K562 (cell line): ENCODE measurements around the gene ANKRD10. TPM values are rescaled to one million over a fixed set of nuclear protein-coding genes. Genes with fewer than 3 reads are reported as not detected.
A peak's percentile ranks its signal among the peaks of the same experiment; 100 is the strongest.

Source experiments
- ATAC-seq: fragments of 200-7000 bp; cut with Tn5 transposase; 3 replicates; pipeline ENCODE4 v1.9.1; 2020; ENCODE audit warnings: moderate library complexity
- BruUV-seq: library from RNA; stranded (reverse); fragments of 400-500 nt; replicated peaks from 2 replicates; lab custom pipeline; 2021; lab: Mats Ljungman, UMichigan
- CTCF ChIA-PET: fragments of 300-600 bp; formaldehyde crosslinking; extraction: SDS; loops from one replicate; lab custom pipeline; 2021; ENCODE audit warnings: low intra/inter-chr PET ratio; lab: Yijun Ruan, JAX
- POLR2A ChIA-PET: fragments of 300-600, 350-650 bp; sonication (Branson Sonifier 250); formaldehyde crosslinking; extraction: SDS; loops from one replicate; lab custom pipeline; 2021; ENCODE audit warnings: antibody characterized with exemption, inconsistent platforms; lab: Yijun Ruan, JAX
- DNase-seq, 4 experiments: peaks; one replicate each; pipeline versions ENCODE4 v3.0.0 to v3.0.0-alpha.2; 2011 to 2018; ENCODE audit warnings: low spot score in 3 of 4, mixed read lengths in 3 of 4; ENCODE audit errors: extremely low read depth in 1 of 4
- FAIRE-seq: peaks from 2 replicates; lab custom pipeline; 2011; peaks lifted over from hg19 to GRCh38; lab: Jason Lieb, UNC
- H2AFZ ChIP-seq: 2 replicates; pipeline ENCODE4 v1.6.0; 2011; ENCODE audit warnings: low read depth, low read length, control low read depth, inconsistent platforms
- H3K27ac ChIP-seq: fragments of 200-600 bp; 3 replicates; pipeline ENCODE4 v1.8.0; 2011; ENCODE audit warnings: low read depth, mild to moderate bottlenecking, control low read depth, inconsistent platforms, low read length, moderate library complexity, mixed read lengths; ENCODE audit errors: extremely low read depth
- H3K27me3 ChIP-seq, 2 experiments: fragments of 300-600 bp in 1 of 2; 2 replicates in 1 of 2; 3 replicates in 1 of 2; pipeline versions ENCODE4 v1.6.0 to v1.8.0; 2011; ENCODE audit warnings: inconsistent platforms in 2 of 2, low read length in 2 of 2, mild to moderate bottlenecking in 1 of 2, mixed read lengths in 1 of 2, moderate library complexity in 1 of 2; ENCODE audit not compliant: control insufficient read depth in 2 of 2, insufficient read depth in 2 of 2
- H3K36me3 ChIP-seq: fragments of 300-600 bp; 3 replicates; pipeline ENCODE4 v1.8.0; 2011; ENCODE audit warnings: mild to moderate bottlenecking, low read length, inconsistent platforms; ENCODE audit not compliant: control insufficient read depth, insufficient read depth
- H3K4me1 ChIP-seq, 2 experiments: fragments of 200-600 bp in 1 of 2; replicated peaks in 1 of 2; 2 replicates in 1 of 2; 3 replicates in 1 of 2; pipeline versions ENCODE4 v1.5.1 to v1.8.0; 2011; ENCODE audit warnings: inconsistent platforms in 2 of 2, low read length in 2 of 2, mild to moderate bottlenecking in 1 of 2, mixed read lengths in 1 of 2, moderate library complexity in 1 of 2; ENCODE audit not compliant: control insufficient read depth in 2 of 2, insufficient read depth in 2 of 2
- H3K4me2 ChIP-seq: 2 replicates; pipeline ENCODE4 v1.6.1; 2011; ENCODE audit warnings: low read length, control low read depth, inconsistent platforms, mixed read lengths; ENCODE audit not compliant: insufficient read depth
- H3K4me3 ChIP-seq: fragments of 200-600 bp; sonication (generic), shearing (Covaris generic); 2 replicates; pipeline ENCODE4 v1.5.1; 2016; ENCODE audit warnings: control low read depth, inconsistent platforms
- H3K79me2 ChIP-seq: fragments of 200-600 bp; 3 replicates; pipeline ENCODE4 v1.8.0; 2011; ENCODE audit warnings: low read length, inconsistent platforms; ENCODE audit not compliant: control insufficient read depth, insufficient read depth
- H3K9ac ChIP-seq, 2 experiments: 2 replicates each; pipeline versions ENCODE4 v1.6.0 to v1.6.1; 2011; ENCODE audit warnings: low read depth in 2 of 2, low read length in 2 of 2, control low read depth in 1 of 2, inconsistent platforms in 1 of 2, mild to moderate bottlenecking in 1 of 2, mixed read lengths in 1 of 2; ENCODE audit not compliant: insufficient read depth in 1 of 2
- H3K9me1 ChIP-seq: one replicate; pipeline ENCODE4 v1.6.0; 2011; ENCODE audit warnings: inconsistent platforms, mild to moderate bottlenecking, low read length, moderate library complexity; ENCODE audit not compliant: control insufficient read depth, insufficient read depth
- H3K9me3 ChIP-seq: replicated peaks from 2 replicates; pipeline ENCODE4 v1.5.1; 2011; ENCODE audit warnings: low read depth, low read length, inconsistent platforms; ENCODE audit not compliant: control insufficient read depth, insufficient read depth
- H4K20me1 ChIP-seq: replicated peaks from 2 replicates; pipeline ENCODE4 v1.6.1; 2011; ENCODE audit warnings: low read length, inconsistent platforms, mixed read lengths; ENCODE audit not compliant: control insufficient read depth, insufficient read depth
- FOXK2 ChIP-seq, 2 experiments: fragments of 450-650 bp; IDR thresholded peaks in 1 of 2; conservative IDR thresholded peaks in 1 of 2; 2 replicates each; pipeline ENCODE4 v1.6.1; 2016; ENCODE audit warnings: low read depth in 2 of 2, mild to moderate bottlenecking in 1 of 2
- GTF2A2 ChIP-seq: IDR thresholded peaks from 2 replicates; pipeline ENCODE4 v1.6.1; 2016; ENCODE audit warnings: mild to moderate bottlenecking, missing genetic modification characterization, missing compliant biosample characterization
- MYNN ChIP-seq, 2 experiments: sonication (generic); formaldehyde crosslinking in 1 of 2; IDR thresholded peaks; 2 replicates each; pipeline versions ENCODE4 v1.5.0 to v1.6.1; 2016 to 2020; ENCODE audit warnings: antibody characterized with exemption in 1 of 2, missing genetic modification reagents in 1 of 2
- POLR2A ChIP-seq: fragments of 450-650 bp; conservative IDR thresholded peaks from 2 replicates; pipeline ENCODE4 v1.6.1; 2016
- RBFOX2 ChIP-seq: fragments of 200-400 bp; formaldehyde crosslinking; IDR thresholded peaks from 2 replicates; pipeline ENCODE4 v1.6.1; 2017; ENCODE audit warnings: low read depth, mild to moderate bottlenecking, low read length, moderate library complexity
- RBM25 ChIP-seq: fragments of 200-400 bp; formaldehyde crosslinking; IDR thresholded peaks from 2 replicates; pipeline ENCODE4 v1.6.1; 2018; ENCODE audit warnings: low read length, low read depth, moderate library complexity; ENCODE audit not compliant: severe bottlenecking
- TCF7 ChIP-seq: sonication (generic); IDR thresholded peaks from 2 replicates; pipeline ENCODE4 v1.6.1; 2016; ENCODE audit warnings: antibody characterized with exemption, borderline replicate concordance
- THRAP3 ChIP-seq: fragments of 450-650 bp; IDR thresholded peaks from 2 replicates; pipeline ENCODE4 v1.6.1; 2016; ENCODE audit warnings: mild to moderate bottlenecking, inconsistent platforms, borderline replicate concordance
- WGBS: fragments of 100-300 bp; shearing (Covaris generic); methylation state at CpG from one replicate; pipeline ENCODE4 v1.1.6; 2016; ENCODE audit warnings: low coverage, mixed read lengths; ENCODE audit not compliant: insufficient coverage; ENCODE audit errors: missing lambda C conversion rate; 5-methylcytosine and 5-hydroxymethylcytosine counted together
- in situ Hi-C: fragments of 300-500 bp; cut with MboI; formaldehyde crosslinking; loops from 4 replicates; pipeline ENCODE4 v1.15.0; 2018; ENCODE audit warnings: inconsistent platforms, mixed read lengths
- intact Hi-C: fragments of 100-400 bp; cut with micrococcal nuclease; formaldehyde crosslinking; loops from 2 replicates; pipeline ENCODE4 v1.14.2; 2022
- polyA plus RNA-seq, 8 experiments: library from polyadenylated mRNA; depleted of rRNA in 4 of 8; stranded (reverse) in 5 of 8; unstranded in 3 of 8; fragments of >200 nt; fragmentation: Nextera tagmentation in 2 of 8; fragmentation: Illumina TruSeq in 1 of 8; extraction: Ambion mirVana in 2 of 8; extraction: Trizol in 1 of 8; gene quantifications; 2 replicates each; pipeline versions ENCODE4 v1.2.1 to v1.2.3, GENCODE V29; 2011 to 2014; ENCODE audit warnings: inconsistent platforms in 1 of 8, missing spikeins in 1 of 8
- total RNA-seq, 7 experiments: library from RNA; depleted of rRNA in 6 of 7; stranded (reverse); fragments of >200 nt in 6 of 7; fragmentation: Illumina TruSeq in 2 of 7; extraction: Trizol in 2 of 7; gene quantifications; 2 replicates each; pipeline versions ENCODE4 v1.2.1 to v1.2.3, GENCODE V29; 2011 to 2021; ENCODE audit warnings: low replicate concordance in 1 of 7

ANKRD10 gene
- total and polyA plus RNA-seq, 9 of the 15 experiments (the other 6 are each of a cell fraction or from before 2014, with no cell fraction given) = 21.7 to 183 (median 45.0) TPM

DNA sequence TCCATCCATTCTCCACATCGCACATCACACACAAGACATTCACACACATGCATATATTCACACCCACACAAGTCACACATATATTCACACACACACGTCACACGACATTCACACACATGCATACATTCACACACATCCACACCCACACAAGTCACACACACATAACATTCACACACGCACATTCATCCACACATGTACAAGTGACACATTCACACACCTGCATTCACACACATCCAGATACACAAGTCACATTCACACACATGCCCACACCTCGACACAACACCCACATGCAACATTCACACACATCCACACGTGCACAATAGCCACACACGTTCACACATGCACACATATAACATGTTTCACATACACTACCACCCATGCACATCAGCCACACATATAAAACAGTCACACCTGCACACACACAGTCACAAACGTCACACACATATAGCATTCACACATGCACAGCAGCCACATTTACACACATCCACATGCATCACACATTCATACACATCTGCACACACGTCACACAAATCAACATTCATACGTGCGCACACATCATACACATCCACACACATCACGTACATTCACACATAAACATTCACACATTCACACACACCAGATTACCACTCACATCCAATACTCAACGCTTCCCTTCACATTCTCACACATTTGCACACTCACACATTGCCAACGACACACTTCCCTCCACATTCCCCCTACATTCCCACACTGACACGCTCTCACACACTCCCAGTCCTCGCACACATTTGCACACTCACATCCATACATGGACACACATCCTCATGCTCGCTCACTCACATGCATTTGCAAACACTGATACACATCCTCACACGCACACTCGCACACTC lies 41.0 kb downstream of the ANKRD10 start (continued):
- TF ChIP-seq THRAP3 = no peak
- no peak for TF ChIP-seq GTF2A2
- no peak for TF ChIP-seq TCF7
- no peak for TF ChIP-seq RBM25
- TF ChIP-seq FOXK2 (conservative IDR thresholded peaks at IDR 0.05 in 1 of 2, IDR thresholded peaks at IDR 0.05 in 1 of 2; ENCODE audit: low read depth in 2 of 2) = peak in 1 of 2 experiments; percentile 42; a peak in 1 of 4 replicates

DNA sequence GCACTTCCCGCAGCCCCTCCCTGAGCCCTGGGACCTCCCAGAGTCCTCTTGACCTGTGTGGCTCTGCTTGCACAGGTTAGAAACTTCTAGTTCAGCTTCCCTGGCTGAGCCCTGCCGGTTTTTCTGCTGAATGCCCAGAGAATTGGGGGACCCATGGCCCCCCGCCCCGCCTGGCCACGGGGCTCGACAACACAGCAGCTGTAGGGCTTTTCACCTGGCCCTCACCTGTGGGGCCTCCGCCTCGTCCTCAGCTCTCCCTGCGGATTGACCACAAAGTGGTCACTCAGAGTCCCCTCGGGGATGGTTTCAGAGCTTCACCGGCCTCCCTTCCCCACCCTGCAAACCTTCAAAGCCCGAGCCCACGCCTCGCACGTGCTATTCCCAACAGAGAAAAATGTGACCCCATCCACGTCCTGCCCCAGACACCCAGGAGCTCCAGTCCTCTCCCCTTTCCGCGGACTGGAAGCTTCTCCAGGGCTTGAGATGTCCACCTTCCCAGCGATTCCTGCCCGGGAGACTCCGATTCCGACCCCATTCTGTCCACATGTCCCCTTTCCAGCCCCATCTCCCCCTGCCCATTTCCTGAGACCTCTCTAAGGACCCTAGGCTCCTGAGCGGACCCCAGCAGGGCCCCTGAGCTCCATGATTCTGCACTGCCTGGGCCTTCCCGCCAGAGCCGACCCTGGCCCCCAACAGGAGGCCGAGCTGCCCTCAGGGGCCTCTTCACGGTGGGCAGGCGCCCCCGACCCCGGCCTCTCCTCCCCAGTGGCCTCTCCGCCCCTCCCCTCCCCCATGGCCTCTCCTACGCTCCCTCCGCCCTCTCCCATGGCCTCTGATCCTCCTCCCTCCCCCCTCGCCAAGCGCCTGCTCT lies 41.9 kb downstream of the ANKRD10 start:
- BruUV-seq = no TSS peak
- DNase-seq = no peak
- intact Hi-C loops = no loop called here
- Histone ChIP-seq H3K27me3 (no peaks in the 10 kb centered on the region), H3K79me2 (peaks cover 10% of the 10 kb centered on the region; the same call in 2 of the 3 replicates), H4K20me1 (no peaks in the 10 kb centered on the region), H3K4me3 (no peak overlapping the region), H3K4me1 (peaks cover 30 to 36% of the 10 kb centered on the region in 2 experiments; a peak in 4 of 5 replicates), H3K36me3 (no peaks in the 10 kb centered on the region), H2AFZ (no peak overlapping the region)
- WGBS = 74% methylated on average over 10 of the region's 35 CpGs
- TF ChIP-seq POLR2A (no peak), RBFOX2 (0 out of 2 replicates have a peak, but pooled peaks have one; percentile 21), MYNN (IDR thresholded peaks at IDR 0.05) (no peak), MYNN (CRISPR knock-in tag; IDR thresholded peaks at IDR 0.05) (no peak)
- TF ChIP-seq, all 486 proteins: peak for 1
- ATAC-seq (no peak), FAIRE-seq (no peak)
- peaks cover 2% of the 10 kb centered on the region for H3K9me3 ChIP-seq
- H3K9me1 ChIP-seq = no peaks in the 10 kb centered on the region
- in situ Hi-C loops = no loop called here
- H3K4me2 ChIP-seq = no peak overlapping the region
- H3K27ac ChIP-seq = no peak overlapping the region
- H3K9ac ChIP-seq = no peak overlapping the region
- ChIA-PET CTCF (no interaction called here), POLR2A (interaction anchor here (1.2 kb wide), 1 partner anchor 22 kb away, joined by 5 read pairs; no protein-coding TSS in a partner anchor)
